RWPE2 (cell line): ENCODE results near the gene CACNA2D4.

Experiments used
- ATAC-seq: fragments of 200-7000 bp; cut with Tn5 transposase; 3 replicates; pipeline ENCODE4 v1.9.1; 2021; ENCODE audit warnings: low read depth
- DNase-seq: peaks from one replicate; pipeline ENCODE4 v3.0.0-alpha.2; 2020; ENCODE audit warnings: low spot score
- H3K27ac ChIP-seq: fragments of 450-650 bp; 2 replicates; pipeline ENCODE4 v1.5.1; 2017; ENCODE audit warnings: mild to moderate bottlenecking; ENCODE audit not compliant: poor library complexity, severe bottlenecking
- H3K27me3 ChIP-seq: fragments of 250-450 bp; sonication (Bioruptor Pico); 2 replicates; pipeline ENCODE4 v1.5.1; 2021; ENCODE audit warnings: mild to moderate bottlenecking, moderate library complexity; ENCODE audit not compliant: insufficient read depth, poor library complexity, severe bottlenecking
- H3K36me3 ChIP-seq: fragments of 250-450 bp; sonication (Bioruptor Pico); 2 replicates; pipeline ENCODE4 v1.5.1; 2020; ENCODE audit warnings: low read depth, mild to moderate bottlenecking, moderate library complexity
- H3K4me1 ChIP-seq: fragments of 250-450 bp; sonication (Bioruptor Pico); 2 replicates; pipeline ENCODE4 v1.5.1; 2021; ENCODE audit warnings: mild to moderate bottlenecking, moderate library complexity; ENCODE audit not compliant: insufficient read depth, poor library complexity, severe bottlenecking
- H3K4me3 ChIP-seq: fragments of 250-450 bp; sonication (Bioruptor Pico); 2 replicates; pipeline ENCODE4 v1.5.1; 2021; ENCODE audit warnings: mild to moderate bottlenecking, moderate library complexity; ENCODE audit not compliant: severe bottlenecking
- H3K9me3 ChIP-seq: fragments of 250-450 bp; sonication (Bioruptor Pico); 2 replicates; pipeline ENCODE4 v1.5.1; 2021; ENCODE audit warnings: mild to moderate bottlenecking, moderate library complexity; ENCODE audit not compliant: severe bottlenecking
- CTCF ChIP-seq: fragments of 450-650 bp; IDR thresholded peaks from one replicate; pipeline ENCODE4 v1.5.1; 2017; ENCODE audit warnings: mild to moderate bottlenecking, moderate library complexity; ENCODE audit not compliant: poor library complexity, severe bottlenecking

Gene CACNA2D4

GRCh38 chr12:1793426-1794210 lies 124.8 kb downstream of the CACNA2D4 start:
- H3K9me3 ChIP-seq, result no peaks in the 10 kb centered on the region
- DNase-seq, result peak; percentile 67
- ATAC-seq, result no peak
- H3K36me3 ChIP-seq, result no peaks in the 10 kb centered on the region
- no peaks in the 10 kb centered on the region for H3K4me1 ChIP-seq
- TF ChIP-seq CTCF, result no peak
- no peak overlapping the region for H3K27ac ChIP-seq
- H3K4me3 ChIP-seq, result no peak overlapping the region
- no peaks in the 10 kb centered on the region for H3K27me3 ChIP-seq

- H3K27me3 ChIP-seq, result no peaks in the 10 kb centered on the region
- no peaks in the 10 kb centered on the region for H3K4me1 ChIP-seq
- H3K27ac ChIP-seq, result no peak overlapping the region
- ATAC-seq (no peak), DNase-seq (no peak)
- no peaks in the 10 kb centered on the region for H3K9me3 ChIP-seq
- no peak overlapping the region for H3K4me3 ChIP-seq
- TF ChIP-seq CTCF, result no peak
- peaks cover 2% of the 10 kb centered on the region for H3K36me3 ChIP-seq
Observed at GRCh38 chr12:1792406-1792805, 126.0 kb downstream of the CACNA2D4 start.

- DNase-seq, result no peak
- no peaks in the 10 kb centered on the region for H3K27me3 ChIP-seq
- no peaks in the 10 kb centered on the region for H3K9me3 ChIP-seq
- peak; percentile 93 for TF ChIP-seq CTCF
- peaks cover 13% of the 10 kb centered on the region for H3K36me3 ChIP-seq
- ATAC-seq, result peak; percentile 19; the same call in 2 of the 3 replicates
- no peaks in the 10 kb centered on the region for H3K4me1 ChIP-seq
- H3K27ac ChIP-seq, result no peak overlapping the region
- H3K4me3 ChIP-seq, result no peak overlapping the region
Observed at GRCh38 chr12:1791104-1791841, 127.2 kb downstream of the CACNA2D4 start.

- ATAC-seq (no peak), DNase-seq (no peak)
- no peak for TF ChIP-seq CTCF
- H3K9me3 ChIP-seq, result no peaks in the 10 kb centered on the region
- H3K27ac ChIP-seq, result no peak overlapping the region
- H3K36me3 ChIP-seq, result peaks cover 22% of the 10 kb centered on the region
- H3K4me1 ChIP-seq, result no peaks in the 10 kb centered on the region
- H3K27me3 ChIP-seq, result no peaks in the 10 kb centered on the region
- no peak overlapping the region for H3K4me3 ChIP-seq
Observed at GRCh38 chr12:1790444-1790843, 128.0 kb downstream of the CACNA2D4 start.

- no peak overlapping the region for H3K4me3 ChIP-seq
- H3K9me3 ChIP-seq, result no peaks in the 10 kb centered on the region
- H3K27me3 ChIP-seq, result no peaks in the 10 kb centered on the region
- H3K4me1 ChIP-seq, result no peaks in the 10 kb centered on the region
- no peak for TF ChIP-seq CTCF
- DNase-seq, result no peak
- no peak for ATAC-seq
- H3K36me3 ChIP-seq, result peaks cover 42% of the 10 kb centered on the region
- no peak overlapping the region for H3K27ac ChIP-seq
Observed at GRCh38 chr12:1787714-1788113, 130.7 kb downstream of the CACNA2D4 start.
